GM18502 (cell line): ENCODE measurements around the gene ARL3.
A peak's percentile ranks its signal among the peaks of the same experiment; 100 is the strongest.

Experiments
- ATAC-seq: cut with Tn5 transposase; IDR thresholded peaks from one replicate; pipeline ENCODE4 v1.9.1; 2021; ENCODE audit warnings: mild to moderate bottlenecking; ENCODE audit not compliant: unreplicated experiment, poor library complexity

ARL3 gene

DNA sequence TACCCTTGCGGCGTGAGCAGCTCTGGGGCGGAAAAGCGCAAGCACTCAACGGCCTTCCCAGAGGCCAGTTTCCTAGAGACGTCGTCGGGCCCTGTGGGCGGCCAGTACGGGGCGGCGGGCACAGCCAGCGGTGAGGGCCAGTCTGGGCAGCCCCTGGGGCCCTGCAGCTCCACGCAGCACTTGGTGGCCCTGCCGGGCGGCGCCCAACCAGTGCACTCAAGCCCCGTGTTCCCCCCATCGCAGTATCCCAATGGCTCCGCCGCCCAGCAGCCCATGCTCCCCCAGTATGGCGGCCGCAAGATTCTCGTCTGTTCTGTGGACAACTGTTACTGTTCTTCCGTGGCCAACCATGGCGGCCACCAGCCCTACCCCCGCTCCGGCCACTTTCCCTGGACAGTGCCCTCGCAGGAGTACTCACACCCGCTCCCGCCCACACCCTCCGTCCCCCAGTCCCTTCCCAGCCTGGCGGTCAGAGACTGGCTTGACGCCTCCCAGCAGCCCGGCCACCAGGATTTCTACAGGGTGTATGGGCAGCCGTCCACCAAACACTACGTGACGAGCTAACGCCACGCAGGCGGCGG is 57.3 kb downstream of the ARL3 start:
- no peak for ATAC-seq

DNA sequence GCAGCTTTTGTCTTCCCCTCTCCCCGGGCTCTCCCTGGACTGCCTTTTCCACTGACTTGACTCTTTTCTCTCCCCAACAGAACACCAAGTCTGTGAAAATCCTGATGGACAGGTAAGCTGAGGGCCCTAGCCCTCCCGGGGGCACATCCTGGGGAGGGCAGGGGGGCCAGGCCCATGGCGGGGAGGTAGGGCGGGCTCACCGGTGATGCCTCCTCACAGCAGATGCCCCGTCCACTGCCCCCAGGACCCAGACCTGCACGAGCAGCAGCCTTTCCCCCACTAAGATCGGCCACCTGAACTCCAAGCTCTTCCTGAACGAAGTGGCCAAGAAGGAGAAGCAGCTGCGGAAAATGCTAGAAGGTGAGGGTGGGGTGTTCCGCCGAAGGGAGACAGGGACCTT is 58.2 kb downstream of the ARL3 start:
- ATAC-seq, result no peak

DNA sequence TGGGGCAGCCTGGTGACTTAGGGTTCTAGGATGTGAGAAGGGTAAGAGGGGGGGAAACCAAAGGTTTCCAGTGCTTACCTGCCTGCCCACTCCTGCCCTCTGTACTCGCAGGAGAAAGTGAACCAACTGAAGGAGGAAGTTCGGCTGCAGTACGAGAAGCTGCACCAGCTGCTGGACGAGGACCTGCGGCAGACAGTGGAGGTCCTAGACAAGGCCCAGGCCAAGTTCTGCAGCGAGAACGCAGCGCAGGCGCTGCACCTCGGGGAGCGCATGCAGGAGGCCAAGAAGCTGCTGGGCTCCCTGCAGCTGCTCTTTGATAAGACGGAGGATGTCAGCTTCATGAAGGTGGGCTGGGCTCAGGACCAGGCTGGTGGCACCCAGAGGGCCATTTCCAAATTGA is 59.2 kb downstream of the ARL3 start:
- ATAC-seq, result no peak

DNA sequence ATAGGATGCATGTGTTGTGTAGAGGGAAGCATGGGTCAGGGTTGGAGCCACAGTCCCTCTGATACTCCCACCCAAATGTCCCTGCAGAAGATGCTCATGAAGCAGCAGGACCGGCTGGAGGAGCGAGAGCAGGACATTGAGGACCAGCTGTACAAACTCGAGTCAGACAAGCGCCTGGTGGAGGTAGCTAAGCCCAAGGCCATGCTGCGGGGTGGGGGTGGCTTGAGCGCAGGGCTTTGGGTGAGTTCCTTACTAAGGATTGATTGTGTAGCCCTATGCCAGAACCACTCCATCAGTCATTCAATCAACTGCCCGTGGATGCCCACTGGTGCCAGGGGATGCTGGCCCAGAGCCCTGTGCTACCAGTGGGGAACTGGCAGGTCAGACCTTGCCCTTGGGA is 59.6 kb downstream of the ARL3 start:
- no peak for ATAC-seq

DNA sequence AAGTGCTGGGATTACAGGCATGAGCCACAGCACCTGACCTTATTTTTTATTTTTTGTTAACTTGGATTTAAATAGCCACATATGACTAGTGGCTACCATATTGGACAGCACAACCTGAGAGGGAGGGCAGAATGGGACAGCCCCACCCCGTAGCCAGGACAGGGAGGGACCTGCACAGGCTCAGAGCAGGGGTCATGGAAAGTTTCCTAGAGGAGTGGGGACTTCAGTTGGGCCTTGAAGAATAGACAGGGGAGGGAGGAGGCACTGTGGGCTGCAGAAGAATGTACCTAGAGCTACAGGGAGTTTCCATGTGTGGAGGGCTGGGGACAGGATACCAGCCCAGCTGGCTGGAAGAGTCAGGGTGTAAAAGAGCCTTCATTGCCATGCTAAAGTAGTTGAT is 61.1 kb downstream of the ARL3 start:
- no peak for ATAC-seq

DNA sequence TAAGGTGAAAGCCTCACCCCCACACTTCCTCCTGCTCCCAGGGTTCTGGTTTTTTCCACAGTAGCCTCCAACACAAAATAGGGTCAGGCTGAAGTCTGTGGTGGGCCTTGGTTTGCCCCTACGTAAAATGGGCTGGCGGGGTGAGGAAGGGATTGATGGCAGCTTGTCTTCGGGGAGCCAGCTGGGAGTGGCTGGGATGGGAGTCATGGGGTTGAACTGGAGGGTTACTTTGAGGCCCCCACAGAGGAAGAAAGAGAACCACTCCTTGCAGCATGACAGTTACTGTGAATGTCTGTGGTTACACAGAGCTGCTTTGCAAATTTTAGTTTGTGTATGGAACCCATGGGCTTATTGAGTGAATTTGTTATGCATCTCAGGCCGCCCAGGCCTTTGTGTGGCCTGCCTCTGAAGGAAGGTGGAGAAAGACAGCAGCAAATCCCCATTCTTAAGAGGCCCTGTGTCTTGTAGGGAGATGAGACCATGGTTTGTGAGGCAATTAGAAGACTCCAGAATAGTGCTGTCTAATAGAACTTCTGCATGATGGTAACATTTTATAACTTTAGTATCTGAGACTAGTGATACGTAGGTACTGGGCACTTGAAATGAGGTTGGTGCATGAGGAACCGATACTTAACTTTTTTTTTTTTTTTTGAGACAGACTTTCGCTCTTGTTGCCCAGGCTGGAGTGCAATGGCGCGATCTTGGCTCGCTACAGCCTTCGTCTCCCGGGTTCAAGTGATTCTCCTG is 61.9 kb downstream of the ARL3 start:
- ATAC-seq, result peak; percentile 62

DNA sequence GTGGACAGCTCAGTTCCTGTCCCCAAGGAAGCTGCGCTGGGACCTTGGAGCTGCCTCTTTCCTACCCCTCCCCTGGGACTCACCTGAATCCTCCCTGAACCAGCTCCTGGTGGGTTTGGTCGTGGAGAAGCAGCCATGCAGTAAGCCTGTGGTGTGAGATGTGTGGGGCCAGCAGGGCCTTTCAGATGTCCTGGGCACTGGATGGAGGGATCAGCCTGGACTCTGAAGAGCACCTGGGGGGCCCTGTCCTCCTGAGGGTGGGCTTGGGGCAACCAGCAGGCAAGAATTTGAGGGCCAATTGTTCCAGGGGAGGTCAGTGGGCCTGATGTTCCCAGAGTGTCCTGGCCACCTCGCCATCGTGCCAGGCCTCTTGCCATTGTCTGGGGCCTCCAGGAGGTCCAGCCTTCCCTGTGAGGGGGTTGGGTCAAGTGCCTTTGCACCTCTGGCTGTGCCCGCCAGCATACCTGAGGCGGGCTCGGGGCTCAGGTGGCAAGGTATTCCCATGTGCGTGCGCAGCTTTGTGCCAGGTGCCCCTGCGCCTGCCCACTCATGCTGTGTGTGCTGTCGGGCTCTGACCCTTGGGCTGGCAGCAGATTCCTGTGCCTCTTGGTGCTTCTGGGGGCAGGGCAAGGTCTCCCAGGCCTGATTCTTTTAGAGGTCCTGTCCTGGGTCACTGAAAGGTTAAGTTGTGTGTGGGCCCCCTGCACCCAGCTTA is 62.6 kb downstream of the ARL3 start:
- no peak for ATAC-seq

DNA sequence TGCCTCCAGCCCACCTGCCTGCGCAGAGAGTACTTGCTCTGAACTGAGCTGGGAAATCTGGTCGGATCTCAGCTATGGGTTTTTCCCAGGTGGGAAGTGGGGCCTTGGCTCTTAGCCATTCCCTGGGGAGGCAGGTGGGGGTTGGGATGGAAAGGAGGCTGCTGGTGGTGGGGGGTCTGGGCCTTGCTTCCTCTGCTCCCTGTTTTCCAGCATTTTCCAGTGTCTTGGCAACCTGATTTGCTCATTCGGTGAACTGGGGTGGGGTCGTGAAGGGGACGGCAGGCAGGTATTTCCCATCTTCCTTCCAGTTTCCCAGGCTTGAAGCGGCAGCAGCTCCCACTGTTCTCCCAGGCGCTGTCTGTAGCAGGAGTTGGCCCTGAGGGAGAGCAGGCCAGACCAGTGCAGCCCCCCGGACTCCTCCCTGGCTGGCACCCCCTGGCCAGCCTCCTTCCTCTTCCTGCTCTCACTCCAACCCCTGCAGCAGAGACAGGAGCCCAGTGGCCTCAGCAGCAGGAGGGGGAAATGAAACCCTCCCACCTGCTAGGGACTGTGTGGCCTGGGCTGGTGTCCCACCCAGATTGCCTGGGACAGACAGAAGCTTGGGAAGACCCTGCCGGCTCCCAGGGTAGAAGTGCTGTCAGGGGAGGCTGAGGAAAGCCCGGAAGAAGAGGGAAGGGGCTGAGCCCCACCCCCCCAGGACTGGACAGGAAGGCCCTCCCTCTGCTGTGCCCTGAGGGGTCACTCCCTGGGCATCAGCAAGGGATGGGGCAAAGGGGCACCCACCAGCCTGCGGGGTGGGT is 63.3 kb downstream of the ARL3 start:
- ATAC-seq, result no peak

DNA sequence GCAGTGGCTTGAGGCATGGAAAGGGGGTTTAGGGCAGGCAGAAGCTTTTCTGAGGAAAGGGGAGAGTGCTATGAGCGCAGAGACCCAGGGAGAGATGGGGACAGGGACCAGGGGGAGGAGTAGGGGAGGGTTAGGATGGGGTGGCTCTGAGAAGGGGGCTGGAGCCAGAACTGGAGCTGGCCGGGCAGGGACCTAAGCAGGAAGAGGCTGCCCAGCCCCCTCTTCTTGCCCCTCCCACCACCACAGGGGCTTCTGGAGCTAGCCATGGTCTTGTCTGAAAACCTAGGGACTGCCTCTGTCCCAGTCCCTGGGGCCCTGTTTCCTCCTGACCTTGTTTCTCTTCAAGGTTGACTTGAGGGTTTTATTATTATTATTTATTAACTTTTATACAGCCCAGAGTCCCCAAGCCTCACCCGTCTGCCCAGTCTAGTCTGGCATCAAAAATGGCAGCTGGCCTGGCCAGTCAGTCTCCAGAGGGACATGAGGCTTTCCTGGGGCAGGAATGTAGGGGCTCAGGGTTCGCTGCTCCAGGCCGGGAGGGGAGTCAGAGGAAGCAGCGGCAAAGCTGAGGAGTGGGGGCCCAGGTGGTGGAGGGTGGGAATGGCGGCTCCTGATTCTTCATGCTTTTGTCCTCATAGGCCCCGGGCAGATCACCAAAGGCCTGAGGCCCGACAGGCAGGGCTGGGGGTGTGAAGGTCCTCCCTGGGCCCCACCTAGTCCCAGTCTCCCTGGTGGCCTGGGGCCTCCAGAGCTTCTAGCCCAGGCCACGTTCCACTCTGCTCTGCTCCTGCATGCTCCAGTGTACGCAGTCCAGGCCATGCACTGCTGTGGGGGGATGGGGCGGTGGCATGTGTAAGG is 64.2 kb downstream of the ARL3 start:
- ATAC-seq, result no peak

DNA sequence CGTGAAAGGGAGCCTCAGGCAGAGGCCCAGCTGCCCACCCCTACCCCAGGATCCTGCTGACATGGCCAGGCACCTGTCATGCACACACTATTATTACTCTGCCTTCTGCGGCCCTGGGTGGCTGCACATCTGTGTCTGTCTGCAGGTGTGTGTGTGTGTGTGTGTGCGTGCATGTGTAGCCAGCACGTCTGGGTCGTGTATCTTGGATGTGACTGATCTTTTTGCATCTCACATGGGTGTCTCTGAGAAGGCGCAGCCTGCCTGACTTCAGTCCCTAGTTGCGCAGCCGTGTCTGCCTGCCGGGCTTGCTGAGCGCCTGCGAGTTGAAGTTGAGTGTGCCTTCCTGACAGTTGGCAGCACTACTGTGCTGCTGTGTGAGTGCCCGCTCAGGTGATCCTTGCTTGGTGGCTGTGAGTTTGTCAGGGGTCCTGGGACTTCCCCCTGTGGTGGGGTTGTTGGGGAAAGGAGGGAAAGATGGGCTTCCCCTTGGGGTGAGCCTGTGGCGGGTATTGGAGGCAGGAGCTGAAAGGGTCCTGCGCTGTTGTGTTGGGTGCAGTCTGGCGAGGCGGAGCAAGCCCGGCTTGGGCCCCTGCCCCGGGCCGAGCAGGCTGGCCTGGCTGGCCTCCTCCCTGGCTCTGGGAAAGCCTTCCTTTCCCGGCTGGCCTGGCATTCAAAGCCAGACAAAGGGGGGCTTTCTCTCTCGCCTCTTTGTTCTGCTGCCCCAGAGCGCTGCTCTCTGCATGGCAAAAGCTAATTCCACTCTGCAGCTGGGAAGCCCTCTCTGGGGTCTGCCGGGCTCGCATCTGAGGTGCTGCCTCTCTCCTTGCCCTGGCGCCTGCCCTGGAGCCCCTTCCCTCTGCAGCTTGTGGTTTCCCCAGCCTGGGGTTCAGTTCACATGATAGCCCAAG is 65.1 kb downstream of the ARL3 start:
- ATAC-seq, result no peak

DNA sequence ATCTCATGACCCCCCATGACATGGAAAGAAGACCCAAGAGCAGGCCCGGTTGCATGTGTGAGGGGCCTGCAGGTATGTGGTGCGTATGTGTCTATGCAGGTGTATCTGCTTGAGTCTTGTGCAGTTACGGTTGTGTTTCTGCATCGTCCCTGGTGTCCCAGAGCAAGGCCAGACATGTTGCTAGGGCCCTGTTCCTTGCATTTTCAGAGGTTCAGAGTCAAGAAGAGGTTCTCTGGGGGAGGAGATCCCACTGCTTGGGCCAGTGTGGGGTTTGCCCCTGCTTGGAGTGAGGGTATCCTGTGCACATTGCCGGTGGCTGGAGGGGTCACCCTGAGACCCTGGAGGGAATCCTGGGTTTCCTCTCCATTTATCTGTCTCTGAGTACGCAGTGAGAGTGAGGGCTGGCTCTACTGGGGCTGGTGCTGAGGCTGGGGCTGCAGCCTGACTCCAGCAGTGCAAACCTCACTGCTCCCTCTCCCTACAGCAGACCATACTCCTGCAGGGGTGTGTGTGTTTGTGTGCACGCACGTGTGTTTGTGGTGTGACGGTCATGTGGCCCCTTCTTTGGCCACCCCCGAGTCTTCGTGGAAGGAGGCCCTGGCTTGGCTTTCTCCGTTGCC is 65.8 kb downstream of the ARL3 start:
- no peak for ATAC-seq

DNA sequence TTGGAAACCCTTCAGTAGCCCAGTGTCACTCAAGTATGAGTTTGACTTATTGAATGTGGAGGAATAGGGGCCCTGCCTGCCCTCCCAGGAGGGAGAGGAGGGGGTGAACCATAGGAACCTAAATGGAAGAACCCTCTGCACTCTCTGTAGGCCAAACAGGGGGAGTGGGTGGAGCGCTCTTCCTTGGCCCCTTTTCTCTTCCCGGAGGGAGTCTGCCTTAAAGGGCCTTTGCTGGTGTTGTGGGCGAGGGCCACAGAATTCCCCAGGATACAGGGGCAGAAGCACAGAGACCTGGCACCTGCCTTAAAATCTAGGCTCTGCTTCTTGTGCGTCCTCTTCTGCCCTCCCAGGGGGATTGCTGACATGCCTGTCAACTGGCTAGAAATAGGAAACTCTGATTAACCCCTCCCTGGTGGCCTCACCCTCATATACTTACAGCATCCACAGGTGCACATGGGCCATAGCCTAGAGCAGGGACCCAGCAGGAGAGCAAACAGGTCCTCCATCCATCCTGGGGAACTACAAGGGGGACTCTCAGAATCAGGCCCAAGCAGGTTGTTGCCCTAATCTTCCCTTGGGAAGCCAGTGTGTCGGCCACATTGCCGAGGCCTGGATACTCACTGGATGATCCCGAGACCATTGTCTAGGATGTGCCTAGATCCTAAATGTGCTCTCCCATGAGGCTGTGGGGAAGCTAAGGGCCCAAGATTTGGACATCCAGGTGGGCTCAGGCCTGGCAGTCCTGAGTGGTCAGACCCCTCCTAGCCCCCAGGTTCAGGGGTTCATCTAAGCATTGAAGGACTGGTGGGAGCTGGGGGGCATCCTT is 66.5 kb downstream of the ARL3 start:
- ATAC-seq, result no peak

DNA sequence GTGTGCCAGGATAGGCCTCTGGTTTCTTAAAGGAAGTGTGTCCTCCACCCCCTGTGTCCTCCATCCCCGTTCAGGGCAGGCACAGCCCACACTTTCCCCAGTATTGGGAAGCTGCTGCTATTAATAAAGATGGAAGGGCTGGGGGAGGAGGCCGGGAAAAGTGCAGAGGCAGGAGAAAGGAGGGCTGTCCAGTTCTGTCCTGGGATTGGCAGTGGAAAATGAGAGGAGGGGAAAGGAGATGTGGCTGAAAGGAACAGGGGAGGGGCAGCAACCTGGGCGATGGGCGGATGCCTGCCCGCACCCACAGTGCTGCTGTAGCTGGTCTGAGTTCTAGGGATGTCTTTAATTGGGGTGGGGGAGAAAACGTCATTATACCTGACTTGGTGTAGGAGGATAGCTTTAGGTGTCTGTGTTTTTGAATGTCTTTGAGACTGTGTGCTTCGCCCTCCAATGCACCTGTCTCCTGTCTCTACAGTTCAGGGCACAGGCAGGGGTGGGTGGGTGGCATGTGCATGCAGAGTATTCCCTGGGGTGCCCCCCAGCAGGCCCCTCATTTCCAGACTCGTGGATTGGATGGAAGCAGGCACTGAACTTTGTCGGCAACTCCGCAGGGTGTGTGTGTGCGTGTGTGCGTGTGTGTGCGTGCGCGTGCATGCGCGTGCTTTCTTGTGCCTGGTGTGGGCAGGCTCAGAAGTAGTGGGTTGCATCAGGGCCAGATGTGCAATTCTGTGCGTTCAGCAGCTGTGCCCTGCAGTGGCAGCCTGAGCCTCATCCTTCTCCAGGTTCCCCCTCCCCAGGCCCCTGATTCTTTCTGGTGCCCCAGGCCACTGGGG is 67.4 kb downstream of the ARL3 start:
- ATAC-seq, result no peak

DNA sequence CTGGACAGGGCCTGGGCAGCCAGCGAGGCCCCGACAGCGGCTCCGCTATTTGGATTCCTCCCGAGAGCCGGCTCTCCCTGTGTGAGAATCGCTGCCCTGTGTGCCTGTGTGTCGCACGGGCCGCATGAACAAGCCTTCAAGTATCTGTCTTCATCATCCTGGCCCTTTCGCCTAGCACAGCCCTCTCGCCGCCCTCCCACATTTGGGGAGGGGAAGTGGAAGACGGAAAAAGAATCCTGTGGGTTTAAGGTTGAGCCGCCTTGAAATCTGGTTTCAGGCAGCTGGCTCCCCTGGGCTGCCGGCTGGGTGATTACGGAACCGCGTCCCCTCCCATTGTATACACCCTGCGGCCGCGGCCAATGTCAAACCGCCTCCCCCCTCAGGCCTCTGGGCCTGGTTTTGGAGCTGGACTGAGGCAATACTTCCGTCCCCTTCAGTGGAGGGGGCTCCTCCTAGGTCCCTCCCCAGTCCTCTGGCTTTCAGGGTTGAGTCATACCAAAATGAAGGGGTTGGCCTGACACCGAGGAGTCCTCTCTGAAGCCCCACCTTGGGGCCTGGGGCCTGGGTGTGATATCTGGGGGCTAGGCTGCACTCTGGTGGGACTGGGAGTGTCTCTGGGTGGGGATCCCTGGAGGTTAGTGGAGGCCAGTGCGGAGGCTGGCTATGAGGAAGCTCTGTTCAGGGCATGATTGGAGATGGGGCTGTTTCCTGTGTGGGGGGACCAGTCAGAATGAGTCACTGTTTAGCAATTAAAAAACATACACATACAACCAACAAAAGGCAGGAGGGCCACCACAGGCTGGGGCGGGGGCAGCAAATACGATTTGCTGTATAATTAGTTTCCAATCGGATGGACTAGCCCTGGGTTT is 68.2 kb downstream of the ARL3 start:
- peak; percentile 40 for ATAC-seq

DNA sequence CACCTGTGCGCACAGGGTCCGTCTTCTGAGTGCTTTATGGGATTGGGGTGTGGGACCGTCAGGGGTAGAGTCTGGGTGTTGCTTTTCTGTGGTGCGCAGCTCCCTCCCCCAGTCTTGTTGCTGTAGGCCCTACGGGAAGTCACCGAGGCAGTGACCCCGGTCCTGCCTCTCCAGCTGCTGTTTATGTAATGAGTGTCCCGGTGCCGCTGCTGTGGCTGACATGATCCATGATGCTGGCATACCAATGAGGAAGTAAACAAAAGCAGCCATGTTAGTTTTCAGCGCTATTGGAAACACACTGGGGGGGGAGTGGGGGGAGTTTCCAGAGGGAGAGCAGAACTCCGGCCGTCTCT is 68.8 kb downstream of the ARL3 start:
- ATAC-seq, result no peak
